BLaER1 treated with 17β-estradiol and CSF1 and Interleukin-3, amounts not matched to agents 10 nM and 100 nM (cell line): Measurements from ENCODE around the gene ARHGEF28.

Experiments
- H3K27ac ChIP-seq, 11 experiments: shearing (Covaris generic); formaldehyde crosslinking; 2 replicates each; pipeline ENCODE4 v1.8.1; 2022
- H3K27me3 ChIP-seq, 11 experiments: shearing (Covaris generic); formaldehyde crosslinking; 2 replicates each; pipeline ENCODE4 v1.8.1; 2022
- H3K36me3 ChIP-seq, 11 experiments: shearing (Covaris generic); formaldehyde crosslinking; 2 replicates each; pipeline ENCODE4 v1.8.1; 2022
- H3K4me1 ChIP-seq, 10 experiments: shearing (Covaris generic); formaldehyde crosslinking; 2 replicates each; pipeline ENCODE4 v1.8.1; 2022
- H3K4me2 ChIP-seq, 11 experiments: shearing (Covaris generic); formaldehyde crosslinking; 2 replicates each; pipeline ENCODE4 v1.8.1; 2022
- H3K4me3 ChIP-seq, 10 experiments: shearing (Covaris generic); formaldehyde crosslinking; 2 replicates each; pipeline ENCODE4 v1.8.1; 2022
- H3K9ac ChIP-seq, 11 experiments: shearing (Covaris generic); formaldehyde crosslinking; 2 replicates each; pipeline ENCODE4 v1.8.1; 2022
- H3K9me3 ChIP-seq, 11 experiments: shearing (Covaris generic); formaldehyde crosslinking; replicated peaks in 1 of 11; 2 replicates each; pipeline ENCODE4 v1.8.1; 2022
- H4K20me1 ChIP-seq, 11 experiments: shearing (Covaris generic); formaldehyde crosslinking; 2 replicates each; pipeline ENCODE4 v1.8.1; 2022
- Cebpa-rat ChIP-seq, 11 experiments: shearing (Covaris generic); IDR thresholded peaks; 2 replicates each; pipeline ENCODE4 v1.8.1; 2022

ARHGEF28 gene

GRCh38 chr5:73629456-73629855 lies 3.5 kb downstream of the ARHGEF28 start:
- no peaks in the 10 kb centered on the region for H3K36me3 ChIP-seq
- H3K4me2 ChIP-seq, result no peak overlapping the region
- H3K27ac ChIP-seq, result no peak overlapping the region
- peaks cover 0 to 14% (median 5%) of the 10 kb centered on the region in 10 experiments; a peak in 6 of 20 replicates for H3K4me1 ChIP-seq
- H4K20me1 ChIP-seq, result no peaks in the 10 kb centered on the region
- H3K9me3 ChIP-seq, result no peaks in the 10 kb centered on the region
- no peak overlapping the region for H3K9ac ChIP-seq
- TF ChIP-seq Cebpa-rat (IDR thresholded peaks at IDR 0.05), result no peak
- H3K27me3 ChIP-seq, result peaks cover 8 to 17% (median 13%) of the 10 kb centered on the region in 11 experiments; a peak in 17 of 22 replicates
- H3K4me3 ChIP-seq, result no peak overlapping the region

- H3K4me2 ChIP-seq, result no peak overlapping the region
- no peak overlapping the region for H3K9ac ChIP-seq
- no peaks in the 10 kb centered on the region for H4K20me1 ChIP-seq
- H3K4me1 ChIP-seq, result peaks cover 0 to 6% (median 2%) of the 10 kb centered on the region in 10 experiments; a peak in 4 of 20 replicates
- H3K36me3 ChIP-seq, result no peaks in the 10 kb centered on the region
- TF ChIP-seq Cebpa-rat (IDR thresholded peaks at IDR 0.05), result no peak
- H3K27ac ChIP-seq, result no peak overlapping the region
- H3K9me3 ChIP-seq, result no peaks in the 10 kb centered on the region
- H3K4me3 ChIP-seq, result no peak overlapping the region
- H3K27me3 ChIP-seq, result peaks cover 8 to 17% (median 13%) of the 10 kb centered on the region in 11 experiments; a peak in 17 of 22 replicates
These were observed 4.8 kb downstream of the ARHGEF28 start for GRCh38 chr5:73630765-73631164.

GRCh38 chr5:73631500-73631899 lies 5.5 kb downstream of the ARHGEF28 start:
- H3K4me3 ChIP-seq, result no peak overlapping the region

GRCh38 chr5:73633060-73633459 lies 7.1 kb downstream of the ARHGEF28 start:
- no peaks in the 10 kb centered on the region for H3K4me1 ChIP-seq
- no peak overlapping the region for H3K4me2 ChIP-seq
- H3K9ac ChIP-seq, result no peak overlapping the region
- TF ChIP-seq Cebpa-rat (IDR thresholded peaks at IDR 0.05), result no peak
- no peaks in the 10 kb centered on the region for H3K27me3 ChIP-seq
- H3K4me3 ChIP-seq, result no peak overlapping the region
- no peaks in the 10 kb centered on the region for H4K20me1 ChIP-seq
- no peaks in the 10 kb centered on the region for H3K9me3 ChIP-seq
- no peak overlapping the region for H3K27ac ChIP-seq
- H3K36me3 ChIP-seq, result no peaks in the 10 kb centered on the region

More at GRCh38 chr5:73631500-73631899, 5.5 kb downstream of the ARHGEF28 start:
- peaks cover 0 to 4% (median under 1%) of the 10 kb centered on the region in 10 experiments; a peak in 4 of 20 replicates for H3K4me1 ChIP-seq
- no peak overlapping the region for H3K27ac ChIP-seq
- H3K4me2 ChIP-seq, result no peak overlapping the region
- no peak for TF ChIP-seq Cebpa-rat (IDR thresholded peaks at IDR 0.05)
- no peaks in the 10 kb centered on the region for H3K9me3 ChIP-seq
- H3K27me3 ChIP-seq, result peaks cover 8 to 13% (median 10%) of the 10 kb centered on the region in 11 experiments; a peak in 17 of 22 replicates
- H4K20me1 ChIP-seq, result no peaks in the 10 kb centered on the region
- H3K9ac ChIP-seq, result no peak overlapping the region
- no peaks in the 10 kb centered on the region for H3K36me3 ChIP-seq

- H4K20me1 ChIP-seq, result no peaks in the 10 kb centered on the region
- H3K9ac ChIP-seq, result no peak overlapping the region
- TF ChIP-seq Cebpa-rat (IDR thresholded peaks at IDR 0.05), result no peak
These were observed 10.4 kb downstream of the ARHGEF28 start for GRCh38 chr5:73636408-73636807.

GRCh38 chr5:73637565-73637964 lies 11.6 kb downstream of the ARHGEF28 start:
- no peak overlapping the region for H3K9ac ChIP-seq
- H3K4me2 ChIP-seq, result no peak overlapping the region
- H3K4me3 ChIP-seq, result no peak overlapping the region
- no peaks in the 10 kb centered on the region for H3K9me3 ChIP-seq
- H4K20me1 ChIP-seq, result no peaks in the 10 kb centered on the region
- no peak overlapping the region for H3K27ac ChIP-seq
- no peaks in the 10 kb centered on the region for H3K27me3 ChIP-seq
- no peaks in the 10 kb centered on the region for H3K36me3 ChIP-seq
- no peaks in the 10 kb centered on the region for H3K4me1 ChIP-seq
- no peak for TF ChIP-seq Cebpa-rat (IDR thresholded peaks at IDR 0.05)

More at GRCh38 chr5:73636408-73636807, 10.4 kb downstream of the ARHGEF28 start:
- Histone ChIP-seq H3K27ac (no peak overlapping the region), H3K9me3 (no peaks in the 10 kb centered on the region), H3K36me3 (no peaks in the 10 kb centered on the region), H3K4me2 (no peak overlapping the region), H3K4me1 (no peaks in the 10 kb centered on the region), H3K4me3 (no peak overlapping the region), H3K27me3 (no peaks in the 10 kb centered on the region)

- H3K4me3 ChIP-seq, result no peak overlapping the region
- H3K27ac ChIP-seq, result no peak overlapping the region
- H3K4me1 ChIP-seq, result no peaks in the 10 kb centered on the region
- no peaks in the 10 kb centered on the region for H3K27me3 ChIP-seq
- H3K4me2 ChIP-seq, result no peak overlapping the region
- no peaks in the 10 kb centered on the region for H3K36me3 ChIP-seq
- no peak overlapping the region for H3K9ac ChIP-seq
- no peaks in the 10 kb centered on the region for H4K20me1 ChIP-seq
- H3K9me3 ChIP-seq, result no peaks in the 10 kb centered on the region
- TF ChIP-seq Cebpa-rat (IDR thresholded peaks at IDR 0.05), result no peak
These were observed 12.5 kb downstream of the ARHGEF28 start for GRCh38 chr5:73638344-73639095.

GRCh38 chr5:73640861-73641320 lies 14.9 kb downstream of the ARHGEF28 start:
- H3K36me3 ChIP-seq, result no peaks in the 10 kb centered on the region
- no peak for TF ChIP-seq Cebpa-rat (IDR thresholded peaks at IDR 0.05)
- H3K4me1 ChIP-seq, result no peaks in the 10 kb centered on the region
- no peak overlapping the region for H3K4me3 ChIP-seq
- no peaks in the 10 kb centered on the region for H4K20me1 ChIP-seq
- no peaks in the 10 kb centered on the region for H3K9me3 ChIP-seq
- H3K9ac ChIP-seq, result no peak overlapping the region
- no peaks in the 10 kb centered on the region for H3K27me3 ChIP-seq
- no peak overlapping the region for H3K4me2 ChIP-seq
- H3K27ac ChIP-seq, result no peak overlapping the region

- H3K9me3 ChIP-seq, result no peaks in the 10 kb centered on the region
- no peak overlapping the region for H3K4me3 ChIP-seq
- H3K4me2 ChIP-seq, result no peak overlapping the region
- no peaks in the 10 kb centered on the region for H3K36me3 ChIP-seq
- TF ChIP-seq Cebpa-rat (IDR thresholded peaks at IDR 0.05), result no peak
- H3K27me3 ChIP-seq, result no peaks in the 10 kb centered on the region
- no peak overlapping the region for H3K27ac ChIP-seq
- no peaks in the 10 kb centered on the region for H3K4me1 ChIP-seq
- no peak overlapping the region for H3K9ac ChIP-seq
- H4K20me1 ChIP-seq, result no peaks in the 10 kb centered on the region
These were observed 15.8 kb downstream of the ARHGEF28 start for GRCh38 chr5:73641811-73642210.

GRCh38 chr5:73642344-73642743 lies 16.3 kb downstream of the ARHGEF28 start:
- H3K27me3 ChIP-seq, result no peaks in the 10 kb centered on the region
- TF ChIP-seq Cebpa-rat (IDR thresholded peaks at IDR 0.05), result no peak

More at GRCh38 chr5:73642344-73642743, 16.3 kb downstream of the ARHGEF28 start:
- Histone ChIP-seq H3K36me3 (no peaks in the 10 kb centered on the region), H4K20me1 (no peaks in the 10 kb centered on the region), H3K9ac (no peak overlapping the region), H3K4me2 (no peak overlapping the region), H3K4me1 (no peaks in the 10 kb centered on the region), H3K4me3 (no peak overlapping the region), H3K9me3 (no peaks in the 10 kb centered on the region), H3K27ac (no peak overlapping the region)
